GM12891 (cell line): Measurements from ENCODE around the gene TMEM207.
"Not testable (repeated sequence)": the region's sequence is repeated elsewhere in the genome, so short reads cannot be mapped to it uniquely, and the experiment has no call there.

Experiments used
- DNase-seq: peaks from one replicate; pipeline ENCODE4 v3.0.0; 2011; ENCODE audit warnings: low spot score; ENCODE audit not compliant: insufficient read length
- FAIRE-seq: peaks from 2 replicates; lab custom pipeline; 2011; peaks lifted over from hg19 to GRCh38; lab: Jason Lieb, UNC
- PAX5 ChIP-seq: IDR thresholded peaks from 2 replicates; pipeline ENCODE4 v1.6.1; 2011; ENCODE audit warnings: low read length, moderate library complexity, mild to moderate bottlenecking; ENCODE audit not compliant: insufficient read depth, severe bottlenecking
- POLR2A ChIP-seq: IDR thresholded peaks from 2 replicates; pipeline ENCODE4 v1.6.1; 2011; ENCODE audit warnings: low read depth, low read length, control low read depth
- POLR2AphosphoS5 ChIP-seq: IDR thresholded peaks from 2 replicates; pipeline ENCODE4 v1.6.1; 2011; ENCODE audit warnings: low read depth, low read length, control low read depth
- POU2F2 ChIP-seq: IDR thresholded peaks from 2 replicates; pipeline ENCODE4 v1.6.1; 2011; ENCODE audit warnings: low read depth, mild to moderate bottlenecking, control low read depth, low read length, moderate library complexity
- SPI1 ChIP-seq: IDR thresholded peaks from 2 replicates; pipeline ENCODE4 v1.6.1; 2011; ENCODE audit warnings: low read depth, low read length, control low read depth
- TAF1 ChIP-seq: IDR thresholded peaks from 2 replicates; pipeline ENCODE4 v1.6.1; 2011; ENCODE audit warnings: low read depth, low read length, control low read depth

Gene TMEM207

GRCh38 chr3:190486908-190487607, 37.4 kb upstream of the TMEM207 start:
- TF ChIP-seq POLR2AphosphoS5 (no peak), TAF1 (no peak), POLR2A (no peak), SPI1 (no peak), POU2F2 (no peak), PAX5 (no peak)
- DNase-seq (no peak), FAIRE-seq (no peak)

- no peak for FAIRE-seq
- no peak for TF ChIP-seq POLR2A
- TF ChIP-seq SPI1, result no peak
Observed at GRCh38 chr3:190486533-190486864, 36.8 kb upstream of the TMEM207 start.

GRCh38 chr3:190485830-190486532, 36.3 kb upstream of the TMEM207 start:
- DNase-seq, result no peak
- TF ChIP-seq SPI1 (no peak), POU2F2 (no peak)
- FAIRE-seq, result no peak

More at GRCh38 chr3:190486533-190486864, 36.8 kb upstream of the TMEM207 start:
- no peak for DNase-seq

- FAIRE-seq (no peak), DNase-seq (no peak)
- TF ChIP-seq POU2F2 (no peak), TAF1 (no peak), POLR2A (no peak)
Observed at GRCh38 chr3:190481779-190482178, 32.1 kb upstream of the TMEM207 start.

GRCh38 chr3:190473261-190473660, 23.6 kb upstream of the TMEM207 start:
- not testable (repeated sequence) for FAIRE-seq

GRCh38 chr3:190467922-190468321, 18.2 kb upstream of the TMEM207 start:
- FAIRE-seq, result no peak
- TF ChIP-seq POU2F2, result no peak
- no peak for TF ChIP-seq TAF1
- TF ChIP-seq SPI1, result no peak
- no peak for TF ChIP-seq POLR2A
- TF ChIP-seq POLR2AphosphoS5, result no peak
- TF ChIP-seq PAX5, result no peak
- DNase-seq, result no peak

More at GRCh38 chr3:190473261-190473660, 23.6 kb upstream of the TMEM207 start:
- DNase-seq, result not testable (repeated sequence)

GRCh38 chr3:190458040-190458439, 8.3 kb upstream of the TMEM207 start:
- FAIRE-seq, result no peak
- no peak for DNase-seq
- no peak for TF ChIP-seq POLR2A
- TF ChIP-seq POU2F2, result no peak
- TF ChIP-seq PAX5, result no peak
- TF ChIP-seq POLR2AphosphoS5, result no peak
- no peak for TF ChIP-seq TAF1
- TF ChIP-seq SPI1, result no peak

- DNase-seq, result no peak
- no peak for FAIRE-seq
- TF ChIP-seq POLR2A (no peak), TAF1 (no peak), POU2F2 (no peak), POLR2AphosphoS5 (no peak), SPI1 (no peak), PAX5 (no peak)
Observed at GRCh38 chr3:190456770-190457169, 7.1 kb upstream of the TMEM207 start.

GRCh38 chr3:190455828-190456227, 6.1 kb upstream of the TMEM207 start:
- DNase-seq (no peak), FAIRE-seq (no peak)
- TF ChIP-seq POLR2A (no peak), POLR2AphosphoS5 (no peak), POU2F2 (no peak), SPI1 (no peak), PAX5 (no peak), TAF1 (no peak)

GRCh38 chr3:190448256-190448655, 1.4 kb downstream of the TMEM207 start:
- TF ChIP-seq SPI1 (no peak), POLR2A (no peak), PAX5 (no peak), TAF1 (no peak), POU2F2 (no peak), POLR2AphosphoS5 (no peak)
- DNase-seq (no peak), FAIRE-seq (no peak)
